ENCODE data around the gene KDSR. TPM values are rescaled to one million over a fixed set of nuclear protein-coding genes. Genes with fewer than 3 reads are reported as not detected.

KDSR gene
- total RNA-seq, 1 experiment from 2014 or later: 29.8 TPM

DNA sequence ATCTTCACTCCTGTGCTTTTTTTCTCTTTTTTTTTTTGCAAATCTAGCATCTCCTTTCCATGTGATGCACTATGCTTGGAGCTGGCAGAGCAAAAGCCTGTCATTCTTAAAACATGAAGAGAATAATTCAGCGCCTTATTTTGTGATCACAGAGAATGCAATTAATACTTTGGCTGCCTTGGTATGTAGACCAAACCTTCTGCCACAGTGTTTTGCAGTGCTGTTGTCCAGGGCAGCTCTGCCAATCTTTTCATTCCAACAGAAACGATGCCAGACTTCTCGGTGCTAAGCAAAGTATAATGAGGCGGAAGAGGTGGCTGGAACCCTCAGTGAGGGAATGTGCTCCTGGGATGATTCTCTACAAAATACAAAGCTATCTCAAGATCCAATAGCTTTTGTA lies 73.1 kb downstream of the KDSR start:
- no TSS peak for BruUV-seq (replicated peaks)
- Histone ChIP-seq H3K27ac (ENCODE audit: low read length) (no peak overlapping the region), H3K4me3 (ENCODE audit: low read depth in 2 of 2, low read length in 2 of 2) (no peak overlapping the region), H3K27me3 (ENCODE audit: control insufficient read depth, insufficient read depth, low read length) (no peaks in the 10 kb centered on the region), H3K4me1 (ENCODE audit: control insufficient read depth, insufficient read depth, low read length) (no peaks in the 10 kb centered on the region), H3K9me3 (ENCODE audit: control insufficient read depth, insufficient read depth, low read depth, low read length) (no peaks in the 10 kb centered on the region), H3K36me3 (ENCODE audit: control insufficient read depth, insufficient read depth, low read length) (no peaks in the 10 kb centered on the region)
- ATAC-seq: no peak
- in situ Hi-C loops (cut with HindIII; ENCODE audit: low pct_unique_long_range_greater_than_20kb, low sequenced_read_pairs) (no loop called here), intact Hi-C loops (cut with micrococcal nuclease; ENCODE audit: unreplicated experiment) (no loop called here)
- ChIA-PET POLR2A (no interaction called here), CTCF (no interaction called here)
- DNase-seq (ENCODE audit: low read depth, low spot score): no peak
- TF ChIP-seq SIN3A (IDR thresholded peaks at IDR 0.05; ENCODE audit: borderline replicate concordance, insufficient read depth, low read depth, low read length) (no peak), CTCF (IDR thresholded peaks at IDR 0.05) (no peak), TCF7L2 (IDR thresholded peaks at IDR 0.05; ENCODE audit: low read depth, low read length) (no peak), POLR2AphosphoS5 (IDR thresholded peaks at IDR 0.05; ENCODE audit: low read depth, low read length) (no peak)
- TF ChIP-seq, protein P1, sequence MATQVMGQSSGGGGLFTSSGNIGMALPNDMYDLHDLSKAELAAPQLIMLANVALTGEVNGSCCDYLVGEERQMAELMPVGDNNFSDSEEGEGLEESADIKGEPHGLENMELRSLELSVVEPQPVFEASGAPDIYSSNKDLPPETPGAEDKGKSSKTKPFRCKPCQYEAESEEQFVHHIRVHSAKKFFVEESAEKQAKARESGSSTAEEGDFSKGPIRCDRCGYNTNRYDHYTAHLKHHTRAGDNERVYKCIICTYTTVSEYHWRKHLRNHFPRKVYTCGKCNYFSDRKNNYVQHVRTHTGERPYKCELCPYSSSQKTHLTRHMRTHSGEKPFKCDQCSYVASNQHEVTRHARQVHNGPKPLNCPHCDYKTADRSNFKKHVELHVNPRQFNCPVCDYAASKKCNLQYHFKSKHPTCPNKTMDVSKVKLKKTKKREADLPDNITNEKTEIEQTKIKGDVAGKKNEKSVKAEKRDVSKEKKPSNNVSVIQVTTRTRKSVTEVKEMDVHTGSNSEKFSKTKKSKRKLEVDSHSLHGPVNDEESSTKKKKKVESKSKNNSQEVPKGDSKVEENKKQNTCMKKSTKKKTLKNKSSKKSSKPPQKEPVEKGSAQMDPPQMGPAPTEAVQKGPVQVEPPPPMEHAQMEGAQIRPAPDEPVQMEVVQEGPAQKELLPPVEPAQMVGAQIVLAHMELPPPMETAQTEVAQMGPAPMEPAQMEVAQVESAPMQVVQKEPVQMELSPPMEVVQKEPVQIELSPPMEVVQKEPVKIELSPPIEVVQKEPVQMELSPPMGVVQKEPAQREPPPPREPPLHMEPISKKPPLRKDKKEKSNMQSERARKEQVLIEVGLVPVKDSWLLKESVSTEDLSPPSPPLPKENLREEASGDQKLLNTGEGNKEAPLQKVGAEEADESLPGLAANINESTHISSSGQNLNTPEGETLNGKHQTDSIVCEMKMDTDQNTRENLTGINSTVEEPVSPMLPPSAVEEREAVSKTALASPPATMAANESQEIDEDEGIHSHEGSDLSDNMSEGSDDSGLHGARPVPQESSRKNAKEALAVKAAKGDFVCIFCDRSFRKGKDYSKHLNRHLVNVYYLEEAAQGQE (IDR thresholded peaks at IDR 0.05; ENCODE audit: insufficient read depth in 1 of 2, low read depth in 2 of 2, low read length in 1 of 2): no peak

- peaks cover 2% of the 10 kb centered on the region; the same call in 1 of the 2 replicates for H3K27me3 ChIP-seq (ENCODE audit: control insufficient read depth, insufficient read depth, low read length)
- H3K4me3 ChIP-seq (ENCODE audit: low read depth in 2 of 2, low read length in 2 of 2): no peak overlapping the region
- H3K36me3 ChIP-seq (ENCODE audit: control insufficient read depth, insufficient read depth, low read length): no peaks in the 10 kb centered on the region
- TF ChIP-seq POLR2AphosphoS5 (IDR thresholded peaks at IDR 0.05; ENCODE audit: low read depth, low read length) (no peak), CTCF (IDR thresholded peaks at IDR 0.05) (no peak), SIN3A (IDR thresholded peaks at IDR 0.05; ENCODE audit: borderline replicate concordance, insufficient read depth, low read depth, low read length) (no peak), TCF7L2 (IDR thresholded peaks at IDR 0.05; ENCODE audit: low read depth, low read length) (no peak)
- TF ChIP-seq, protein P1 (IDR thresholded peaks at IDR 0.05; ENCODE audit: insufficient read depth in 1 of 2, low read depth in 2 of 2, low read length in 1 of 2): no peak
- POLR2A ChIA-PET: no interaction called here
- H3K4me1 ChIP-seq (ENCODE audit: control insufficient read depth, insufficient read depth, low read length): no peaks in the 10 kb centered on the region
- H3K27ac ChIP-seq (ENCODE audit: low read length): no peak overlapping the region
- DNase-seq (ENCODE audit: low read depth, low spot score) (no peak), ATAC-seq (no peak)
- no TSS peak for BruUV-seq (replicated peaks)
- CTCF ChIA-PET: no interaction called here
- no peaks in the 10 kb centered on the region for H3K9me3 ChIP-seq (ENCODE audit: control insufficient read depth, insufficient read depth, low read depth, low read length)
- intact Hi-C loops (cut with micrococcal nuclease; ENCODE audit: unreplicated experiment) (no loop called here), in situ Hi-C loops (cut with HindIII; ENCODE audit: low pct_unique_long_range_greater_than_20kb, low sequenced_read_pairs) (no loop called here)
Measured at GRCh38 chr18:63292831-63293683, 73.9 kb downstream of the KDSR start.
